Mesothelial cell of epicardium (in vitro differentiated cells): ENCODE results near the gene NT5C2. TPM values are rescaled to one million over a fixed set of nuclear protein-coding genes. Genes with fewer than 3 reads are reported as not detected.

Experiments
- DNase-seq, 2 experiments: peaks; one replicate each; pipeline ENCODE4 v3.0.0; 2021; ENCODE audit warnings: low spot score in 2 of 2; ENCODE audit not compliant: unreplicated experiment in 2 of 2
- H3K27ac Mint-ChIP-seq: 2 replicates; pipeline ENCODE4 v1.8.0; 2021; ENCODE audit warnings: mixed read lengths
- H3K27me3 Mint-ChIP-seq: 2 replicates; pipeline ENCODE4 v1.8.0; 2021; ENCODE audit warnings: low read depth, mixed read lengths
- H3K36me3 Mint-ChIP-seq: 2 replicates; pipeline ENCODE4 v1.8.0; 2021; ENCODE audit warnings: mixed read lengths
- H3K4me1 Mint-ChIP-seq: 2 replicates; pipeline ENCODE4 v1.8.0; 2021; ENCODE audit warnings: mixed read lengths
- H3K4me3 Mint-ChIP-seq: 2 replicates; pipeline ENCODE4 v1.8.0; 2021; ENCODE audit warnings: mild to moderate bottlenecking, moderate library complexity, mixed read lengths
- H3K9me3 Mint-ChIP-seq: 2 replicates; pipeline ENCODE4 v1.8.0; 2021; ENCODE audit warnings: mixed read lengths
- CTCF ChIP-seq: fragments of 200-600 bp; sonication (generic); IDR thresholded peaks from one replicate; pipeline ENCODE4 v1.5.0; 2021; ENCODE audit warnings: antibody characterized with exemption; ENCODE audit not compliant: unreplicated experiment
- total RNA-seq: library from RNA; stranded (reverse); gene quantifications from 3 replicates; pipeline ENCODE4 v1.2.1, GENCODE V29; 2021

NT5C2 gene
- 77.7 to 84.3 TPM (median 81.2 TPM) in 3 replicates for total RNA-seq

GRCh38 chr10:103193107-103193819 is at the start of gene NT5C2:
Gene NT5C2, minus strand, starts transcription at chr10:103193272. Its CDS starts 18,314 bp downstream, at chr10:103174958.
- TF ChIP-seq CTCF: no peak
- Mint-ChIP-seq H3K4me1 (peaks cover 27% of the 10 kb centered on the region), H3K4me3 (peak within 1 kb of the TSS; percentile 98), H3K36me3 (peaks cover 3% of the 10 kb centered on the region), H3K9me3 (no peaks in the 10 kb centered on the region), H3K27ac (peak within 1 kb of the TSS; percentile 95), H3K27me3 (no peaks in the 10 kb centered on the region)
- DNase-seq: peak; percentile 63 to 80

- no peaks in the 10 kb centered on the region for H3K36me3 Mint-ChIP-seq
- peaks cover 15% of the 10 kb centered on the region for H3K4me1 Mint-ChIP-seq
- H3K27ac Mint-ChIP-seq: peak overlapping the region; percentile 85
- no peak for DNase-seq
- no peak for TF ChIP-seq CTCF
- H3K27me3 Mint-ChIP-seq: no peaks in the 10 kb centered on the region
- H3K9me3 Mint-ChIP-seq: no peaks in the 10 kb centered on the region
- no peak overlapping the region for H3K4me3 Mint-ChIP-seq
Observed at GRCh38 chr10:103241262-103242011, 48.4 kb upstream of the NT5C2 start.

GRCh38 chr10:103238506-103239252 is 45.6 kb upstream of the NT5C2 start:
- no peak for TF ChIP-seq CTCF
- Mint-ChIP-seq H3K4me1 (peaks cover 15% of the 10 kb centered on the region), H3K4me3 (no peak overlapping the region), H3K27me3 (no peaks in the 10 kb centered on the region), H3K36me3 (no peaks in the 10 kb centered on the region), H3K27ac (no peak overlapping the region), H3K9me3 (no peaks in the 10 kb centered on the region)
- DNase-seq: no peak

GRCh38 chr10:103235775-103236174 is 42.7 kb upstream of the NT5C2 start:
- peaks cover 19% of the 10 kb centered on the region for H3K4me1 Mint-ChIP-seq
- H3K4me3 Mint-ChIP-seq: no peak overlapping the region
- H3K36me3 Mint-ChIP-seq: no peaks in the 10 kb centered on the region
- H3K9me3 Mint-ChIP-seq: no peaks in the 10 kb centered on the region
- H3K27me3 Mint-ChIP-seq: no peaks in the 10 kb centered on the region
- DNase-seq: no peak
- no peak for TF ChIP-seq CTCF
- H3K27ac Mint-ChIP-seq: no peak overlapping the region

- Mint-ChIP-seq H3K27me3 (no peaks in the 10 kb centered on the region), H3K4me3 (no peak overlapping the region), H3K36me3 (no peaks in the 10 kb centered on the region), H3K27ac (peak overlapping the region; percentile 65), H3K4me1 (peaks cover 15% of the 10 kb centered on the region), H3K9me3 (no peaks in the 10 kb centered on the region)
- DNase-seq: no peak
- TF ChIP-seq CTCF: no peak
Observed at GRCh38 chr10:103232772-103233488, 39.9 kb upstream of the NT5C2 start.
